Ammon's horn (tissue), 1 donor: Measurements from ENCODE around the gene OR2L2.
"Not testable (repeated sequence)": the region's sequence is repeated elsewhere in the genome, so short reads cannot be mapped to it uniquely, and the experiment has no call there.

ENCODE experiments used
- DNase-seq: peaks from one replicate; pipeline ENCODE4 v3.0.0-alpha.2; 2016; ENCODE audit warnings: low spot score

The OR2L2 gene, protein sequence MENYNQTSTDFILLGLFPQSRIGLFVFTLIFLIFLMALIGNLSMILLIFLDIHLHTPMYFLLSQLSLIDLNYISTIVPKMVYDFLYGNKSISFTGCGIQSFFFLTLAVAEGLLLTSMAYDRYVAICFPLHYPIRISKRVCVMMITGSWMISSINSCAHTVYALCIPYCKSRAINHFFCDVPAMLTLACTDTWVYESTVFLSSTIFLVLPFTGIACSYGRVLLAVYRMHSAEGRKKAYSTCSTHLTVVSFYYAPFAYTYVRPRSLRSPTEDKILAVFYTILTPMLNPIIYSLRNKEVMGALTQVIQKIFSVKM

DNA sequence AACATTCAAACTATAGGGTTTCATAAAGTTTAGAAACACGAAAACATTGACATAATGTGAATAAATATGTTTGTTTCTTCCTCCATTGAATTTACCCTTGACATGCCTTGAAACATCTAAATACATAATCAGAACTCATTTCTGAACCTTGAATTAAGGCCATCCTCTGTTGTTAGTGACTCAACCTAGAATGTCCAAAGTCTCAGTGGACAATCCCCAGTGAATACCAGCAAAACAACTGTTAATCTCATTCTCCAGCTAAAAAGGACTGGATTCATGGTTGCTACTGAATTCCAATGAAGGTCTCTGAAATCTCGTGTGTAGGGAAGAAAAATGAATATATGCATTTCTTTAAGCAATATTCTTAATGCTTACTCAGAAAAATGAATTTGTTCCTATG lies at the start of gene OR2L2:
TSS of gene OR2L2 (plus strand) at position 301 of the 400 bp plus-strand sequence. CDS start 8,198 bp downstream, outside the sequence.
- no peak for DNase-seq

DNA sequence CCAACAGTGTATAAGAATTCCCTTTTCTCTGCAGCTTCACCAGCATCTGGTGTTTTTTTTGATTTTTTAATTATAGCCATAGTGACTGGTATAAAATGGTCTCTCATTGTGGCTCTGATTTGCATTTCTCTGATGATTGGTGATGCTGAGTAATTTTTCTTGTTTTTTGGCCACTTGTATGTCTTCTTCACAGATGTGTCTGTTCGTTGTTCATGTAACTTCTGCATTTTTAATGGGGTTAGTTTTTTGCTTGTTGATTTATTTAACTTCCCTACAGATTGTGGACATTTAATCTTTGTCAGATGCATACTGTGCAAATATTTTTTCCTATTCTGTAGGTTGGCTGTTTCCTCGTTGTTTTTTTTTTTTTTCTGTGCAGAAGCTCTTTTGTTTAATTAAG lies 36.9 kb upstream of the OR2L2 start:
- DNase-seq: no peak

DNA sequence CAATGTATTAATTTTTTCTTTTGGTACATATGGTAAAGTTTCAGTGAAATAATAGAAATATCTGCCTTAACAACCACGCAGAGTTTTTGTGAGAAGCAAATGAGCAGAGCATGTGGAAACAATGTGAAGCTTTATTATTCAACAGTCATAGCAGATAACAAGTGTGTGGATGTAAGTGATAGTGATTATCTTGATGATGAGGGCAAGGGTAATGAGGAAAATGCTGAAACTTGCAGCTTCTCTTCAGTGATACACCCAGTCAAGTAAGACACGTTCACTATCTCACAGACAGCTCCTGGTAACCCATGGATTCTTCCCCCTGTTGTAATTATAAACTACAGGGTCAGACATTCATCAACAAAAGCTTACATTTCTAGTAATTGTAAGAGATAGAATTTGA lies 31.1 kb upstream of the OR2L2 start:
- DNase-seq: no peak

DNA sequence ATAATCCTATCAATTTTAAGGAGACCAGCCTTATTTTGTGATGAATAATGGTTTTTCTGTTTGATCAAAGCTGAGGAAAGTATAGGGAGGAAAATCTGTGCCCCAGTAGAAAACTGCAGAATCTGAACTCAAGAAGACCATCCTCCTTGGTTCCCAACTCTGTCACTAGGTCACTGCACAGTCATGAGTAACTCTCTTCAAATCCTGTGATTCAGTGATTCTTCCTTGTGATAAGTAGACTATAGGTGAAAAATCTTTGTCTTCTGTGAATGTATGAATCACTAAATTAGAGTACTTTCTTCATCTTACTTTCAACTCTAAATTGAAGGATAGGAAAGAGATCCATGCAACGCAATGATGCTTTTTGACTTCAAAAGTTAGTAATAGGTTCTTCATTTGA lies 29.7 kb upstream of the OR2L2 start:
- DNase-seq: no peak

DNA sequence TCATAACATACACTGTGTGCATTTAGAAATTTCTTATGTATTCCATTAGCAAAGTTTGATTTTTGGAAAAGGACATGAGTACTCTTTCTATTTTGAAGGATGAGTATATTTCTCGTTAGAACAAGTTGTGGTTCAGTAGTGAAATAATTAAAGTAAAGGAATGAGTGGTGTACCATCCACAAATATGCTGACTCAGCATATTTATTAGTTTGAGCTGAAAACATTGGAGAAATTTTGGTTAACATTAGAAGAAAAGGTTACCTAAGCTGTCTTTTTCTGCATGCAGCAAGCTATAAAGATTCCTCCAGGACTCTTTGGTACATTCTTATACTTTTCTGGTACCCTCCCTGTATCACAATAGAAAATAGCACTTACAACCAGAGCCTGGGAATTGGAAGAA lies 22.1 kb upstream of the OR2L2 start:
- DNase-seq: no peak

DNA sequence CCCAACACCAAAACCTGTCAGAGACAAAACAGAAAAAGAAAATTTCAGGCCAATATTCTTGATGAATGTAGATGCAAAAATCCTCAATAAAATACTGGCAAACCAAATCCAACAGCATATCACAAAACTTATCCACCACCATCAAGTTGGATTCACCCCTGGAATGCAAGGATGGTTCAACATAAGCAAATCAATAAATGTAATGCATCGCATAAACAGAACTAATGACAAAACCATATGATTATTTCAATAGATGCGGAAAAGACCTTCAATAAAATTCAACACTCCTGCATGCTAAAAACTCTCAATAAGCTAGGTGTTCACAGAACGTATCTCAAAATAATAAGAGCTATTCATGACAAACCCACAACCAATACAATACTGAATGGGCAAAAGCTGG lies 20.2 kb upstream of the OR2L2 start:
- no peak for DNase-seq

DNA sequence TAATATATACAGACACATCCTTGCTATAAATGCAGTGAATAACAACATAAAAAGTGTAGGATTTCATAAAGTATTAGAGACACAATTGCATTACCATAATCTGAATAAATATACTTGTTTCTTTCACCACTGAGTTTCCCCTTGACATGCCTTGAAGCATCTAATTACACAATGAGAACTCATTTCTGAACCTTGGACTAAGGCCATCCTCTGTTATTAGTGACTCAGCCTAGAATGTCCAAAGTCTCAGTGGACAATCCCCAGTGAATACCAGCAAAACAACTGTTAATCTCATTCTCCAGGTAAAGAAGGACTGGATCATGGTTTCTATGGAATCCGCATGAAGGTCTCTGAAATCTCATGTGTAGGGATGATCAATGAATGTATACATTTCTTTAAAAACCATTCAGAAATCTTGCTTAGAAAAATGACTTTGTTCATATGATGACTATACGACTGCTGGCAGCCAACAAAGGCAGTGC lies 16.6 kb upstream of the OR2L2 start, which contains the start of gene OR2L5:
TSS of gene OR2L5 (plus strand) at position 432 of the 482 bp plus-strand sequence. CDS start 8,288 bp downstream, outside the sequence.
- DNase-seq: no peak

DNA sequence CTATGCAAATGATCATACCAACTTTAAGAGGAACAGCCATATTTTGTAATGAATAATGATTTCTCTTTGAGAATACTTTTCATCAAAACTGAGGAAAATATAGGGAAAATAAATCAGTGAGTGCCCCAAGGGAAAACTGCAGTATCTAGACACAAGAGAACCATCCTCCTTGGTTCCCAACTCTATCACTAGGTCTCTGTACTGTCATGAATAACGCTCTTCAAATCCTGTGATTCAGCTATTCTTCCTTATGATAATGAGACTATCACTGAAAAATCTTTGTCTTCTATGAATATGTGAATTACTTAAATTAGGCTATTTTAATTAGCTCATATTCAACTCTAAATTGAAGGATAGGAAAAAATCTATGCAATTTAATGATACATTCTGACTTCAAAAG lies 14.1 kb upstream of the OR2L2 start:
- DNase-seq: no peak

DNA sequence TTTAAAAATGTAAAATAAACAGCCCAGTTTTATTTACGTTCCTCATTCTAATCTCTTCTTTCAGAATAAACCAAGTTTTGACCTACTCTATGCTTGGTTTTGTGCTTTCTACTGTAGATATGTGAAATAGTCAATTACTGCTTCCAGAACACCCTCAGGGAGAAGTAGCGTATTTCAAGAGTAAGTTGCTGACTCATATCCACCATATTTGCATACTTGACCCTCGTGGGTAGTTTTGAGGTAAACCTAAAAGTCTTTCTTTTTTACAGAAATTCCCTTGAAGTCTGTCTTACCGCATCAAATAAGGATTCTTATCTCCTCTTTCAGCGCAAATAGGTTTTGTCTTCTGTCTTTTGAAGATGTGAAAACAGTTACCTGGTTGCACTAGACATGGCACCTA lies 15.3 kb downstream of the OR2L2 start:
- no peak for DNase-seq

DNA sequence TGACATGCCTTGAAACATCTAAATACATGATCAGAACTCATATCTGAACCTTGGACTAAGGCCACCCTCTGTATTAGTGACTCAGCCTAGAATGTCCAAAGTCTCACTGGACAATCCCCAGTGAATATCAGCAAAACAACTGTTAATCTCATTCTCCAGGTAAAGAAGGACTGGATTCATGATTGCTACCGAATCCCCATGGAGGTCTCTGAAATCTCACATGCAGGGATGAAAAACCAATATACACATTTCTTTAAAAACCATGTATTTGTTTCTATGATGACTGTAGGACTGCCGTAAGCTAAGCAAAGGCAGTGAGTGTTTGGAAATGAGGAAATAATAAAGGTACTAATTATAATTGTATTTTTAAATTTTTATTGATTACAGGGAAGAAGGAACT lies 16.7 kb downstream of the OR2L2 start, which contains the start of gene OR2L3:
TSS of gene OR2L3 (plus strand) at position 301 of the 400 bp plus-strand sequence. CDS start 13,846 bp downstream, outside the sequence.
- DNase-seq: no peak

DNA sequence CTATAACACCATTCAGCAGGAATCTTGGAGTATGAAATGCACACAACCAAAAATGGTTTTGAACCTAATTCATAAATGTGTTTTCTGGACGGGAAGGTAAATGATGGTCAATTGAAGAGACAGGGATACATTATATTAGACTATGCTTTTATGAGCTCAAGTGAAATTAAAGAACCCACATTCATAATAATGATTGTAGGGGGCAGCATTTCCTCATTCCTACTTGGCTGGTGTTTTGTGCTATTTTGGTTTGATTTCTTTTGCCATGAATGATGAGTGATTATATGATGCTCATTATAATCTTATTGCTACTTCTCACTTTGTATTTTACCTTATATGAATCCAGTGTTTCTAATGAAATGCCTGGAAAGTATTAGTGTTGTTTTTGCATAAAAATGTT lies 17.1 kb downstream of the OR2L2 start:
- DNase-seq: no peak

DNA sequence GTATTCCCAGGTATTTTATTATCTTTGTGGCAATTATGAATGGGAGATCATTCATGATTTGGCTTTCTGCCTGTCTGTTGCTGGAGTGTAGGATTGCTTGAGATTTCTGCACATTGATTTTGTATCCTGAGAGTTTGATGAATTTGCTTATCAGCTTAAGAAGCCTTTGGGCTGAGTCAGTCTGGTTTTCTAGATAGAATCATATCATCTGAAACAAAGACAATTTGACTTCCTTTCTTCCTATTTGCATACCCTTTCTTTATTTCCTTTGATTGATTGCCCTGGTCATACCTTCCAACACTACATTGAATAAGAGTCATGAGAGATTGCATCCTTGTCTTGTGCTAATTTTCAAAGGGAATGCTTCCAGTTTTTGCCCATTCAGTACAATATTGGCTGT lies 24.8 kb downstream of the OR2L2 start:
- DNase-seq: no peak

DNA sequence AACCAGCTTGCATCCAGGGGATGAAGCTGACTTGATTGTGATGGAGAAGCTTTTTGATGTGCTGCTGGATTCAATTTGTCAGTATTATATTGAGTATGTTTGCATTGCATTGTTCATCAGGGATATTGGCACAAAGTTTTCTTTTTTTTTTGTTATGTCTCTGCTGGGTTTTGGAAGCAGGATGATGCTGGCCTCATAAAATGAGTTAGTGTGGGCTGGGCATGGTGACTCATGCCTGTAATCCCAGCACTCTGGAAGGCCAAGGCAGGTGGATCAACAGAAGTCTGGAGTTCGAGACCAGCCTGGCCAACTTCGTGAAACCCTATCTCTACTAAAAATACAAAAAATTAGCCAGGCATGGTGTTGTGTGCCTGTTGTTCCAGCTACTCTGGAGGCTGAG lies 25.4 kb downstream of the OR2L2 start:
- DNase-seq: no peak

DNA sequence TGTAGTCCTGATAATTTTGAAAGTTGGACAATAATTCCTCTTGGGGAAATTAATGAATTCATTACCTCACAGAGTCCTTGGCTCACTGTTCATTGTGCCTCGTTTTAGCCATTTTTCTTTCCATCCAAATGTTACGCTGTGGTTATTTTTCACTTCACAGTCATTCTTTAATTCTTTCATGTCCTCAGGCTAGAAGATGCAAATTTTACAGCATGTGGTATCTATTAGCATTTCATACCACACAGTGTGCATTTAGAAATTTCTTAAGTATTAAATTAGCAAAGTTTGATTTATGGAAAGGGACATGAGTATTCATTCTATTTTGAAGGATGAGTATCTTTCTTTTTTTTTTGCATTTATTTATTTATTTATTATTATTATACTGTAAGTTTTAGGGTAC lies 35.2 kb downstream of the OR2L2 start:
- no peak for DNase-seq

DNA sequence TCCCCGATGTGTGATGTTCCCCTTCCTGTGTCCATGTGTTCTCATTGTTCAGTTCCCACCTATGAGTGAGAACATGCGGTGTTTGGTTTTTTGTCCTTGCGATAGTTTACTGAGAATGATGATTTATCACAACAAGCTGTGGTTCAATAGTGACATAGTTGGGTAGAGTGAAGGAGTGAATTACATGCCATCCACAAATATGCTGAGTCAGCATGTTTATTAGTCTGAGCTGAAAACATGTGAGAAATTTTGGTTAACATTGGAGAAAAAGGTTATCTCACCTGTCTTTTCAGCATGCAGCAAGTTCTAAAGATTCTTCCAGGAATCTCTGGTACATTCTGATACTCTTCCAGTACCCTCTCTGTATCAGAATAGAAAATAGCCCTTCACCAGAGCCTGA lies 35.7 kb downstream of the OR2L2 start:
- no peak for DNase-seq

DNA sequence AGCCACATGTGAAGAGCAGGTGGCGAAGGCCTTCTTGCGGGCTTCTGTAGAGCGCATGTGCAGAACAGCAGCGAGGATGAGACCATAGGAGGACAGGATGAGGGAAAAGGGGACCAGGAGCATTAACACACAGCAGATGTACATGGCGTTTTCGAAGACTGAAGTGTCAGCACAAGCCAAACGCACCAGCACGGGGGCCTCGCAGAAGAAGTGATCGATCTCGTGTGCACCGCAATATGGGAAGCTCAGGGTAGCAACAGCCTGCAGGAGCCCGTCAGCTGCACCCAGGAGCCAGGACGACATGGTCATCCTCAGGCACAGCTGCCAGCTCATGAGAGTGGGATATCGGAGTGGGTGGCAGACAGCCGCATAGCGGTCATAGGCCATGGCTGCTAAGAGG lies 54.0 kb downstream of the OR2L2 start:
- DNase-seq: not testable (repeated sequence)
